ENCODE measurements around the gene FAM8A1. TPM values are rescaled to one million over a fixed set of nuclear protein-coding genes. Genes with fewer than 3 reads are reported as not detected.

FAM8A1 gene
- total and polyA plus RNA-seq, 2 of the 13 experiments (the other 11 are each of a cell fraction or from before 2014, with no cell fraction given), result 30.5 to 34.3 TPM

DNA sequence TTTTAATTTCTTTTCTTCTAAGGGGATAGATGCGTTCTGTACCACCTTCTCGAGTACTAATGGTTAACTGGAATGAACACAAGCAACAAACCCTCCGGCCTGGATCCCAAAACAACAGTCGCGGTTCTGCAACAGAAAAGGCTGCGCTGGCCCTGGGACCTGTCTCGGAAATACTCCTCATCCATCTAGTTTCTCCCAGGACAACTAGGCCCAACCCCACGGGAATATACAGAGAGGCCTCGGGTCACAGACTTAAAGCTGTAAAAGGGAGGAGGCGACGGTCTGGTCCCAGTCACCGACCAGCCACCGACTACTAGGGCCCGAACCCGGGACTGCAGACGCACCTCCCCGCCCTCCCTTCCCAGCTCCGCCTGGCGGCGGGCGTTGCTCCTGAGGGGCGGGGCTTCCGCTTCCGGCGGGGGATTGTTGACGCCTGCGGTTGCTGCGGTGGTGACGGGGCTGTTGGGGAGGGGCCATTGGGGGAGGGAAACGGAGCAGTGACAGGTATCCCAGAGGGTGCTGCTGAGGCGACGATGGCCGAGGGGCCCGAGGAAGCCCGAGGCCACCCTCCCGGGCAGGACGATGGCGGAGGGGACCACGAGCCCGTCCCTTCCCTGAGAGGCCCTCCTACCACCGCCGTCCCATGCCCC lies at the start of gene FAM8A1 (continued):
- TF ChIP-seq KLF16 (CRISPR knock-in tag; IDR thresholded peaks at IDR 0.05) (peak in 1 of 2 experiments; percentile 75; a peak in 2 of 4 replicates), ZNF652 (CRISPR knock-in tag; IDR thresholded peaks at IDR 0.05; ENCODE audit: borderline replicate concordance, low read depth) (no peak; the same call in 1 of the 2 replicates), MYPOP (CRISPR knock-in tag; IDR thresholded peaks at IDR 0.05) (0 out of 2 replicates have a peak, but pooled peaks have one; percentile 14), AGO1 (IDR thresholded peaks at IDR 0.05; ENCODE audit: low read depth, low read length, poor library complexity, severe bottlenecking) (no peak), EHMT2 (IDR thresholded peaks at IDR 0.05; ENCODE audit: borderline replicate concordance, low read depth, low read length) (no peak; the same call in 1 of the 2 replicates), ZIK1 (CRISPR knock-in tag; IDR thresholded peaks at IDR 0.05; ENCODE audit: borderline replicate concordance, low read depth) (peak; percentile 74; the same call in 1 of the 2 replicates), SPEN (CRISPR knock-in tag; IDR thresholded peaks at IDR 0.05; ENCODE audit: low read depth) (0 out of 2 replicates have a peak, but pooled peaks have one; percentile 49), ONECUT2 (CRISPR knock-in tag; IDR thresholded peaks at IDR 0.05) (no peak; the same call in 1 of the 2 replicates), CEBPG (CRISPR knock-in tag; IDR thresholded peaks at IDR 0.05) (peak; percentile 21), ZNF260 (CRISPR knock-in tag; IDR thresholded peaks at IDR 0.05; ENCODE audit: borderline replicate concordance, low read depth) (no peak), RNF2 (conservative IDR thresholded peaks at IDR 0.05; ENCODE audit: low read depth) (no peak), ESRRA (CRISPR knock-in tag; IDR thresholded peaks at IDR 0.05; ENCODE audit: low read depth) (0 out of 2 replicates have a peak, but pooled peaks have one; percentile 14), ZNF577 (CRISPR knock-in tag; IDR thresholded peaks at IDR 0.05; ENCODE audit: borderline replicate concordance, low read depth) (no peak), MED13 (CRISPR knock-in tag; IDR thresholded peaks at IDR 0.05) (peak; percentile 60), ZNF546 (CRISPR knock-in tag; conservative IDR thresholded peaks at IDR 0.05) (no peak), ZFP82 (CRISPR knock-in tag; IDR thresholded peaks at IDR 0.05; ENCODE audit: borderline replicate concordance) (peak; percentile 86; the same call in 1 of the 2 replicates), KAT7 (CRISPR knock-in tag; IDR thresholded peaks at IDR 0.05; ENCODE audit: borderline replicate concordance) (0 out of 2 replicates have a peak, but pooled peaks have one; percentile 62), ZKSCAN8 (CRISPR knock-in tag; IDR thresholded peaks at IDR 0.05; ENCODE audit: borderline replicate concordance) (peak; percentile 71), ZNF282 (IDR thresholded peaks at IDR 0.05; ENCODE audit: partially characterized antibody) (no peak)
- TF ChIP-seq, protein P1, sequence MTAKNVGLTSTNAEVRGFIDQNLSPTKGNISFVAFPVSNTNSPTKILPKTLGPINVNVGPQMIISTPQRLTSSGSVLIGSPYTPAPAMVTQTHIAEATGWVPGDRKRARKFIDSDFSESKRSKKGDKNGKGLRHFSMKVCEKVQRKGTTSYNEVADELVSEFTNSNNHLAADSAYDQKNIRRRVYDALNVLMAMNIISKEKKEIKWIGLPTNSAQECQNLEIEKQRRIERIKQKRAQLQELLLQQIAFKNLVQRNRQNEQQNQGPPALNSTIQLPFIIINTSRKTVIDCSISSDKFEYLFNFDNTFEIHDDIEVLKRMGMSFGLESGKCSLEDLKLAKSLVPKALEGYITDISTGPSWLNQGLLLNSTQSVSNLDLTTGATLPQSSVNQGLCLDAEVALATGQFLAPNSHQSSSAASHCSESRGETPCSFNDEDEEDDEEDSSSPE (CRISPR knock-in tag; IDR thresholded peaks at IDR 0.05), result peak; percentile 65; the same call in 1 of the 2 replicates
- TF ChIP-seq, protein P2, sequence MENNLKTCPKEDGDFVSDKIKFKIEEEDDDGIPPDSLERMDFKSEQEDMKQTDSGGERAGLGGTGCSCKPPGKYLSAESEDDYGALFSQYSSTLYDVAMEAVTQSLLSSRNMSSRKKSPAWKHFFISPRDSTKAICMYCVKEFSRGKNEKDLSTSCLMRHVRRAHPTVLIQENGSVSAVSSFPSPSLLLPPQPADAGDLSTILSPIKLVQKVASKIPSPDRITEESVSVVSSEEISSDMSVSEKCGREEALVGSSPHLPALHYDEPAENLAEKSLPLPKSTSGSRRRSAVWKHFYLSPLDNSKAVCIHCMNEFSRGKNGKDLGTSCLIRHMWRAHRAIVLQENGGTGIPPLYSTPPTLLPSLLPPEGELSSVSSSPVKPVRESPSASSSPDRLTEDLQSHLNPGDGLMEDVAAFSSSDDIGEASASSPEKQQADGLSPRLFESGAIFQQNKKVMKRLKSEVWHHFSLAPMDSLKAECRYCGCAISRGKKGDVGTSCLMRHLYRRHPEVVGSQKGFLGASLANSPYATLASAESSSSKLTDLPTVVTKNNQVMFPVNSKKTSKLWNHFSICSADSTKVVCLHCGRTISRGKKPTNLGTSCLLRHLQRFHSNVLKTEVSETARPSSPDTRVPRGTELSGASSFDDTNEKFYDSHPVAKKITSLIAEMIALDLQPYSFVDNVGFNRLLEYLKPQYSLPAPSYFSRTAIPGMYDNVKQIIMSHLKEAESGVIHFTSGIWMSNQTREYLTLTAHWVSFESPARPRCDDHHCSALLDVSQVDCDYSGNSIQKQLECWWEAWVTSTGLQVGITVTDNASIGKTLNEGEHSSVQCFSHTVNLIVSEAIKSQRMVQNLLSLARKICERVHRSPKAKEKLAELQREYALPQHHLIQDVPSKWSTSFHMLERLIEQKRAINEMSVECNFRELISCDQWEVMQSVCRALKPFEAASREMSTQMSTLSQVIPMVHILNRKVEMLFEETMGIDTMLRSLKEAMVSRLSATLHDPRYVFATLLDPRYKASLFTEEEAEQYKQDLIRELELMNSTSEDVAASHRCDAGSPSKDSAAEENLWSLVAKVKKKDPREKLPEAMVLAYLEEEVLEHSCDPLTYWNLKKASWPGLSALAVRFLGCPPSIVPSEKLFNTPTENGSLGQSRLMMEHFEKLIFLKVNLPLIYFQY (CRISPR knock-in tag; IDR thresholded peaks at IDR 0.05; ENCODE audit: borderline replicate concordance), result peak; percentile 62
